K562 (cell line): Measurements from ENCODE around the gene PFDN2. TPM values are rescaled to one million over a fixed set of nuclear protein-coding genes. Genes with fewer than 3 reads are reported as not detected.

Experiments
- CBFA2T2 ChIP-seq: fragments of 450-650 bp; conservative IDR thresholded peaks from 2 replicates; pipeline ENCODE4 v1.6.1; 2017; ENCODE audit warnings: mild to moderate bottlenecking
- CBX3 ChIP-seq, 2 experiments: IDR thresholded peaks; 1 replicate in 1 of 2; 2 replicates in 1 of 2; pipeline ENCODE4 v1.6.1; 2012; ENCODE audit warnings: inconsistent platforms in 2 of 2, low read length in 2 of 2, borderline replicate concordance in 1 of 2, control low read depth in 1 of 2
- CHD4 ChIP-seq: fragments of 200-600 bp; sonication (generic); IDR thresholded peaks from 3 replicates; pipeline ENCODE4 v1.6.1; 2012; ENCODE audit warnings: low read depth, mild to moderate bottlenecking, mixed read lengths, low read length, inconsistent platforms; ENCODE audit not compliant: insufficient read depth, insufficient replicate concordance, poor library complexity, severe bottlenecking
- CSDE1 ChIP-seq, 2 experiments: fragments of 450-650 bp; IDR thresholded peaks; 2 replicates each; pipeline ENCODE4 v1.6.1; 2016; ENCODE audit warnings: mild to moderate bottlenecking in 1 of 2
- FOXK2 ChIP-seq, 2 experiments: fragments of 450-650 bp; IDR thresholded peaks in 1 of 2; conservative IDR thresholded peaks in 1 of 2; 2 replicates each; pipeline ENCODE4 v1.6.1; 2016; ENCODE audit warnings: low read depth in 2 of 2, mild to moderate bottlenecking in 1 of 2
- FOXM1 ChIP-seq, 2 experiments: fragments of 450-650 bp in 1 of 2; sonication (generic) in 1 of 2; formaldehyde crosslinking in 1 of 2; IDR thresholded peaks; 2 replicates each; pipeline versions ENCODE4 v1.6.1 to v1.9.0; 2017 to 2022; ENCODE audit warnings: low read depth in 2 of 2, mild to moderate bottlenecking in 2 of 2, missing genetic modification reagents in 1 of 2, moderate library complexity in 1 of 2
- HDAC3 ChIP-seq: fragments of 450-650 bp; IDR thresholded peaks from 2 replicates; pipeline ENCODE4 v1.6.1; 2018; ENCODE audit warnings: borderline replicate concordance, mild to moderate bottlenecking, moderate library complexity; ENCODE audit not compliant: partially characterized antibody
- KLF1 ChIP-seq: fragments of 450-650 bp; IDR thresholded peaks from 2 replicates; pipeline ENCODE4 v1.6.1; 2016; ENCODE audit warnings: missing genetic modification characterization, missing compliant biosample characterization
- MYNN ChIP-seq, 2 experiments: sonication (generic); formaldehyde crosslinking in 1 of 2; IDR thresholded peaks; 2 replicates each; pipeline versions ENCODE4 v1.5.0 to v1.6.1; 2016 to 2020; ENCODE audit warnings: antibody characterized with exemption in 1 of 2, missing genetic modification reagents in 1 of 2
- NFYB ChIP-seq: IDR thresholded peaks from 2 replicates; pipeline ENCODE4 v1.6.1; 2011; ENCODE audit warnings: mild to moderate bottlenecking, moderate library complexity; ENCODE audit not compliant: insufficient read length; ENCODE audit errors: extremely low read depth
- NR2C2 ChIP-seq, 2 experiments: fragments of 200-800 bp in 1 of 2; sonication (Bioruptor generic) in 1 of 2; sonication (generic) in 1 of 2; formaldehyde crosslinking in 1 of 2; IDR thresholded peaks; 2 replicates each; pipeline versions ENCODE4 v1.6.1 to v1.8.0; 2016 to 2022; ENCODE audit warnings: mild to moderate bottlenecking in 1 of 2, missing compliant biosample characterization in 1 of 2, missing genetic modification characterization in 1 of 2, missing genetic modification reagents in 1 of 2
- SETDB1 ChIP-seq: IDR thresholded peaks from one replicate; pipeline ENCODE4 v1.6.1; 2012; ENCODE audit warnings: low read length, control low read depth, inconsistent platforms
- SIX5 ChIP-seq, 2 experiments: IDR thresholded peaks; 2 replicates each; pipeline ENCODE4 v1.6.1; 2011; ENCODE audit warnings: low read length in 2 of 2, borderline replicate concordance in 1 of 2, low read depth in 1 of 2, mild to moderate bottlenecking in 1 of 2, moderate library complexity in 1 of 2; ENCODE audit not compliant: insufficient read depth in 1 of 2
- TAF7 ChIP-seq: fragments of 450-650 bp; IDR thresholded peaks from 2 replicates; pipeline ENCODE4 v1.6.1; 2016; ENCODE audit warnings: missing genetic modification characterization, missing compliant biosample characterization
- THRAP3 ChIP-seq: fragments of 450-650 bp; IDR thresholded peaks from 2 replicates; pipeline ENCODE4 v1.6.1; 2016; ENCODE audit warnings: mild to moderate bottlenecking, inconsistent platforms, borderline replicate concordance
- U2AF1 ChIP-seq: fragments of 200-400 bp; formaldehyde crosslinking; optimal IDR thresholded peaks from 2 replicates; pipeline ENCODE3; 2017; ENCODE audit warnings: mild to moderate bottlenecking, low read depth, low read length, moderate library complexity
- ZBTB7A ChIP-seq: IDR thresholded peaks from 2 replicates; pipeline ENCODE4 v1.6.1; 2011; ENCODE audit warnings: low read depth, mild to moderate bottlenecking, low read length, moderate library complexity, borderline replicate concordance; ENCODE audit not compliant: control insufficient read depth
- ZKSCAN1 ChIP-seq: fragments of 150-350 bp; IDR thresholded peaks from 2 replicates; pipeline ENCODE4 v1.6.1; 2016; ENCODE audit warnings: low read depth, low read length
- ZZZ3 ChIP-seq: fragments of 450-650 bp; IDR thresholded peaks from 2 replicates; pipeline ENCODE4 v1.6.1; 2016; ENCODE audit warnings: antibody characterized with exemption, mild to moderate bottlenecking, moderate library complexity
- polyA plus RNA-seq, 8 experiments: library from polyadenylated mRNA; depleted of rRNA in 4 of 8; stranded (reverse) in 5 of 8; unstranded in 3 of 8; fragments of >200 nt; fragmentation: Nextera tagmentation in 2 of 8; fragmentation: Illumina TruSeq in 1 of 8; extraction: Ambion mirVana in 2 of 8; extraction: Trizol in 1 of 8; gene quantifications; 2 replicates each; pipeline versions ENCODE4 v1.2.1 to v1.2.3, GENCODE V29; 2011 to 2014; ENCODE audit warnings: inconsistent platforms in 1 of 8, missing spikeins in 1 of 8
- total RNA-seq, 7 experiments: library from RNA; depleted of rRNA in 6 of 7; stranded (reverse); fragments of >200 nt in 6 of 7; fragmentation: Illumina TruSeq in 2 of 7; extraction: Trizol in 2 of 7; gene quantifications; 2 replicates each; pipeline versions ENCODE4 v1.2.1 to v1.2.3, GENCODE V29; 2011 to 2021; ENCODE audit warnings: low replicate concordance in 1 of 7
- TF ChIP-seq, protein P1 (sequence below), 2 experiments: fragments of 450-650 bp; conservative IDR thresholded peaks; 2 replicates each; pipeline ENCODE4 v1.6.1; 2017; ENCODE audit warnings: mild to moderate bottlenecking in 2 of 2, moderate library complexity in 2 of 2
- TF ChIP-seq, protein P2 (sequence below), 2 experiments: fragments of 150-350 bp in 1 of 2; IDR thresholded peaks; 2 replicates each; pipeline ENCODE4 v1.6.1; 2012 to 2016; ENCODE audit warnings: low read depth in 2 of 2, low read length in 2 of 2, mild to moderate bottlenecking in 1 of 2, moderate library complexity in 1 of 2

PFDN2 gene
- total and polyA plus RNA-seq, 9 of the 15 experiments (the other 6 are each of a cell fraction or from before 2014, with no cell fraction given) = 50.2 to 361 (median 144) TPM

DNA sequence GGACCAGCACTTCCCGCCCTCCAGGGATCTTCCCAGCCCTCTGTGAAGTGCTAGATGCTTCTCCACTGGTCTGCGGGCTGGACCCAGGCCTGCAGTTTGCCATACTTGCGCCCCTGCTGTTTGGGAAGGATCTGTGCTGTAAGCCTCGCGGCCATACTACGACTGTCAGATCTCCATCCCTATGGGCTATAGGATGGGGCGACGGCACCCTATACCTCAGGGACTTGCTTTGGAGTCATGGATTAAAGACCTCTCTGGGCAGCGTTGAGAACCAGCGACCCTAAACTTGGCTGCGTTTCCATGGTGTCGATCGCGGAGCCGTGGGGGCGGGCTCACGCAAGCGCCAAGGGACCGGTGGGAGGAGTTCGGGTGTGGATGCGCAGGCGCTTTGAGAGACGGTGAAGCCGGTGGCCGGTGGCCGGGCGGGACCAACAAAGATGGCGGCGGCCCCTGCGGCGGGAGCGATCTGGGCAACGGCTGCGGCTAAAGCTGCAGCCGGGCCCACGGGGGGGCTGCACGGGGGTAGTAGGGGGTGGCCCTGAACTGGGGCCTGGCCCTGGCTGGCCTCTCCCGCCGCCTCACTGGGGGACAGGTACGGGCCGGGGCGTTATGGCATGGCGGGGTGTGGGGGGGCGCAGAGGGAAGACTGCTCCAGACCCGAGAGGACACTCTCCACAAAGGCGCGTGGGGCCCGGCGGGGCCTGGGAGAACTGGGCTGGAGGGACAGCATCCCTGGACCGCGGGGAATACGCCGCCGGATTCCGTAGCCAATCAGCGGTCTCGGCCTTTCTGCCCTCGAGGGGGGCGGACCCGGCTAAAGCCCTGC lies 41.5 kb upstream of the PFDN2 start, which contains the start of gene USP21 (continued):
- TF ChIP-seq SETDB1 = no peak
- peak; percentile 48; the same call in 1 of the 2 replicates for TF ChIP-seq ZBTB7A
- TF ChIP-seq TAF7 (tag) = peak; percentile 95
- TF ChIP-seq KLF1 (tag) = no peak
- no peak for TF ChIP-seq FOXM1 (IDR thresholded peaks at IDR 0.05; ENCODE audit: low read depth)
- TF ChIP-seq FOXM1 (CRISPR knock-in tag; IDR thresholded peaks at IDR 0.05; ENCODE audit: low read depth) = no peak
- no peak for TF ChIP-seq U2AF1
- TF ChIP-seq THRAP3 = no peak
- no peak for TF ChIP-seq CBFA2T2
- TF ChIP-seq ZZZ3 = no peak
- TF ChIP-seq, protein P1, sequence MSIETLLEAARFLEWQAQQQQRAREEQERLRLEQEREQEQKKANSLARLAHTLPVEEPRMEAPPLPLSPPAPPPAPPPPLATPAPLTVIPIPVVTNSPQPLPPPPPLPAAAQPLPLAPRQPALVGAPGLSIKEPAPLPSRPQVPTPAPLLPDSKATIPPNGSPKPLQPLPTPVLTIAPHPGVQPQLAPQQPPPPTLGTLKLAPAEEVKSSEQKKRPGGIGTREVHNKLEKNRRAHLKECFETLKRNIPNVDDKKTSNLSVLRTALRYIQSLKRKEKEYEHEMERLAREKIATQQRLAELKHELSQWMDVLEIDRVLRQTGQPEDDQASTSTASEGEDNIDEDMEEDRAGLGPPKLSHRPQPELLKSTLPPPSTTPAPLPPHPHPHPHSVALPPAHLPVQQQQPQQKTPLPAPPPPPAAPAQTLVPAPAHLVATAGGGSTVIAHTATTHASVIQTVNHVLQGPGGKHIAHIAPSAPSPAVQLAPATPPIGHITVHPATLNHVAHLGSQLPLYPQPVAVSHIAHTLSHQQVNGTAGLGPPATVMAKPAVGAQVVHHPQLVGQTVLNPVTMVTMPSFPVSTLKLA (conservative IDR thresholded peaks at IDR 0.05) = peak; percentile 39 to 55; a peak in 2 of 4 replicates
- peak; percentile 85 for TF ChIP-seq NFYB
- no peak for TF ChIP-seq ZKSCAN1
- TF ChIP-seq HDAC3 = no peak
- TF ChIP-seq FOXK2 (conservative IDR thresholded peaks at IDR 0.05 in 1 of 2, IDR thresholded peaks at IDR 0.05 in 1 of 2; ENCODE audit: low read depth in 2 of 2) = no peak
- peak; percentile 34 to 38; a peak in 2 of 4 replicates for TF ChIP-seq SIX5 (IDR thresholded peaks at IDR 0.05; ENCODE audit: borderline replicate concordance in 1 of 2, insufficient read depth in 1 of 2, low read depth in 1 of 2, low read length in 2 of 2)
- TF ChIP-seq CSDE1 (IDR thresholded peaks at IDR 0.05) = no peak
- TF ChIP-seq CHD4 = no peak
- TF ChIP-seq CBX3 (IDR thresholded peaks at IDR 0.05; ENCODE audit: borderline replicate concordance in 1 of 2, low read length in 2 of 2) = no peak
- no peak for TF ChIP-seq NR2C2 (CRISPR knock-in tag; IDR thresholded peaks at IDR 0.05)
- TF ChIP-seq NR2C2 (tag; IDR thresholded peaks at IDR 0.05) = peak; percentile 51; the same call in 1 of the 2 replicates
- TF ChIP-seq MYNN (IDR thresholded peaks at IDR 0.05) = peak; percentile 4; the same call in 1 of the 2 replicates
- no peak for TF ChIP-seq MYNN (CRISPR knock-in tag; IDR thresholded peaks at IDR 0.05)
- TF ChIP-seq, protein P2, sequence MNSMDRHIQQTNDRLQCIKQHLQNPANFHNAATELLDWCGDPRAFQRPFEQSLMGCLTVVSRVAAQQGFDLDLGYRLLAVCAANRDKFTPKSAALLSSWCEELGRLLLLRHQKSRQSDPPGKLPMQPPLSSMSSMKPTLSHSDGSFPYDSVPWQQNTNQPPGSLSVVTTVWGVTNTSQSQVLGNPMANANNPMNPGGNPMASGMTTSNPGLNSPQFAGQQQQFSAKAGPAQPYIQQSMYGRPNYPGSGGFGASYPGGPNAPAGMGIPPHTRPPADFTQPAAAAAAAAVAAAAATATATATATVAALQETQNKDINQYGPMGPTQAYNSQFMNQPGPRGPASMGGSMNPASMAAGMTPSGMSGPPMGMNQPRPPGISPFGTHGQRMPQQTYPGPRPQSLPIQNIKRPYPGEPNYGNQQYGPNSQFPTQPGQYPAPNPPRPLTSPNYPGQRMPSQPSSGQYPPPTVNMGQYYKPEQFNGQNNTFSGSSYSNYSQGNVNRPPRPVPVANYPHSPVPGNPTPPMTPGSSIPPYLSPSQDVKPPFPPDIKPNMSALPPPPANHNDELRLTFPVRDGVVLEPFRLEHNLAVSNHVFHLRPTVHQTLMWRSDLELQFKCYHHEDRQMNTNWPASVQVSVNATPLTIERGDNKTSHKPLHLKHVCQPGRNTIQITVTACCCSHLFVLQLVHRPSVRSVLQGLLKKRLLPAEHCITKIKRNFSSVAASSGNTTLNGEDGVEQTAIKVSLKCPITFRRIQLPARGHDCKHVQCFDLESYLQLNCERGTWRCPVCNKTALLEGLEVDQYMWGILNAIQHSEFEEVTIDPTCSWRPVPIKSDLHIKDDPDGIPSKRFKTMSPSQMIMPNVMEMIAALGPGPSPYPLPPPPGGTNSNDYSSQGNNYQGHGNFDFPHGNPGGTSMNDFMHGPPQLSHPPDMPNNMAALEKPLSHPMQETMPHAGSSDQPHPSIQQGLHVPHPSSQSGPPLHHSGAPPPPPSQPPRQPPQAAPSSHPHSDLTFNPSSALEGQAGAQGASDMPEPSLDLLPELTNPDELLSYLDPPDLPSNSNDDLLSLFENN (IDR thresholded peaks at IDR 0.05; ENCODE audit: low read depth in 2 of 2, low read length in 2 of 2) = peak in 1 of 2 experiments; percentile 49; a peak in 1 of 4 replicates
